Neural crest cell (in vitro differentiated cells): ENCODE measurements around the gene TP53AIP1. TPM values are rescaled to one million over a fixed set of nuclear protein-coding genes. Genes with fewer than 3 reads are reported as not detected.

ENCODE experiments used
- DNase-seq: peaks from one replicate; pipeline ENCODE4 v3.0.0; 2021; ENCODE audit warnings: low read depth, mixed read lengths, low spot score
- H3K27ac Mint-ChIP-seq: one replicate; pipeline ENCODE4 v1.8.0; 2021; ENCODE audit warnings: mild to moderate bottlenecking, mixed read lengths; ENCODE audit not compliant: unreplicated experiment
- H3K27me3 Mint-ChIP-seq: 2 replicates; pipeline ENCODE4 v1.8.0; 2021; ENCODE audit warnings: low read depth, mild to moderate bottlenecking, mixed read lengths
- H3K36me3 Mint-ChIP-seq: 2 replicates; pipeline ENCODE4 v1.8.0; 2021; ENCODE audit warnings: low read depth, mild to moderate bottlenecking, mixed read lengths
- H3K4me1 Mint-ChIP-seq: 2 replicates; pipeline ENCODE4 v1.8.0; 2021; ENCODE audit warnings: mixed read lengths
- H3K4me3 Mint-ChIP-seq: one replicate; pipeline ENCODE4 v1.8.0; 2021; ENCODE audit warnings: mild to moderate bottlenecking, mixed read lengths
- H3K9me3 Mint-ChIP-seq: 2 replicates; pipeline ENCODE4 v1.8.0; 2021; ENCODE audit warnings: mixed read lengths
- CTCF ChIP-seq: fragments of 200-600 bp; sonication (generic); conservative IDR thresholded peaks from 2 replicates; pipeline ENCODE4 v1.5.0; 2021; ENCODE audit warnings: antibody characterized with exemption, mild to moderate bottlenecking
- total RNA-seq: library from RNA; stranded (reverse); gene quantifications from 2 replicates; pipeline ENCODE4 v1.2.1, GENCODE V29; 2021

TP53AIP1 gene
- total RNA-seq, 1 donor from 2014 or later: not detected

- H3K4me1 Mint-ChIP-seq: peaks cover 61% of the 10 kb centered on the region
- H3K9me3 Mint-ChIP-seq: no peaks in the 10 kb centered on the region
- H3K27me3 Mint-ChIP-seq: peaks cover 4% of the 10 kb centered on the region
- no peak overlapping the region for H3K4me3 Mint-ChIP-seq
- peak overlapping the region; percentile 84 for H3K27ac Mint-ChIP-seq
- no peaks in the 10 kb centered on the region for H3K36me3 Mint-ChIP-seq
- DNase-seq: no peak
- no peak for TF ChIP-seq CTCF
Measured at GRCh38 chr11:128936606-128937251, 5.9 kb downstream of the TP53AIP1 start.

- H3K27ac Mint-ChIP-seq: no peak overlapping the region
- H3K27me3 Mint-ChIP-seq: peaks cover 12% of the 10 kb centered on the region
- H3K4me3 Mint-ChIP-seq: no peak overlapping the region
- no peaks in the 10 kb centered on the region for H3K9me3 Mint-ChIP-seq
- DNase-seq: no peak
- H3K36me3 Mint-ChIP-seq: no peaks in the 10 kb centered on the region
- no peak for TF ChIP-seq CTCF
- peaks cover 66% of the 10 kb centered on the region for H3K4me1 Mint-ChIP-seq
Measured at GRCh38 chr11:128934926-128935325, 7.7 kb downstream of the TP53AIP1 start.

- Mint-ChIP-seq H3K27me3 (peaks cover 18% of the 10 kb centered on the region), H3K27ac (no peak overlapping the region), H3K9me3 (no peaks in the 10 kb centered on the region), H3K36me3 (no peaks in the 10 kb centered on the region), H3K4me3 (no peak overlapping the region), H3K4me1 (peaks cover 71% of the 10 kb centered on the region)
- DNase-seq: no peak
- TF ChIP-seq CTCF: no peak
Measured at GRCh38 chr11:128934351-128934750, 8.3 kb downstream of the TP53AIP1 start.

GRCh38 chr11:128933481-128934178 lies 9.0 kb downstream of the TP53AIP1 start:
- peaks cover 20% of the 10 kb centered on the region for H3K27me3 Mint-ChIP-seq
- H3K27ac Mint-ChIP-seq: no peak overlapping the region
- TF ChIP-seq CTCF: no peak
- no peak for DNase-seq
- peaks cover 68% of the 10 kb centered on the region for H3K4me1 Mint-ChIP-seq
- H3K9me3 Mint-ChIP-seq: no peaks in the 10 kb centered on the region
- H3K4me3 Mint-ChIP-seq: no peak overlapping the region
- H3K36me3 Mint-ChIP-seq: no peaks in the 10 kb centered on the region

GRCh38 chr11:128931668-128932067 lies 11.0 kb downstream of the TP53AIP1 start:
- Mint-ChIP-seq H3K9me3 (no peaks in the 10 kb centered on the region), H3K36me3 (no peaks in the 10 kb centered on the region), H3K27ac (no peak overlapping the region), H3K4me1 (peaks cover 57% of the 10 kb centered on the region), H3K4me3 (peak overlapping the region; percentile 36), H3K27me3 (peaks cover 21% of the 10 kb centered on the region)
- DNase-seq: no peak
- no peak for TF ChIP-seq CTCF
